HEK293T (cell line): ENCODE results near the gene RBM23.
"Not testable (repeated sequence)": the region's sequence is repeated elsewhere in the genome, so short reads cannot be mapped to it uniquely, and the experiment has no call there.

Source experiments
- ARNT ChIP-seq: fragments of 450-650 bp; IDR thresholded peaks from 2 replicates; pipeline ENCODE4 v1.6.1; 2017; ENCODE audit warnings: mild to moderate bottlenecking
- BHLHE40 ChIP-seq: fragments of 450-650 bp; IDR thresholded peaks from 2 replicates; pipeline ENCODE4 v1.6.1; 2016; ENCODE audit warnings: mild to moderate bottlenecking, moderate library complexity, borderline replicate concordance
- ELF4 ChIP-seq: fragments of 450-650 bp; IDR thresholded peaks from 2 replicates; pipeline ENCODE4 v1.6.1; 2017; ENCODE audit warnings: antibody characterized with exemption
- FOXK2 ChIP-seq: fragments of 450-650 bp; IDR thresholded peaks from 2 replicates; pipeline ENCODE4 v1.6.1; 2016; ENCODE audit warnings: mild to moderate bottlenecking
- FOXM1 ChIP-seq: fragments of 450-650 bp; IDR thresholded peaks from 2 replicates; pipeline ENCODE4 v1.6.1; 2017; ENCODE audit warnings: mild to moderate bottlenecking, borderline replicate concordance
- L3MBTL2 ChIP-seq: fragments of 450-650 bp; conservative IDR thresholded peaks from 2 replicates; pipeline ENCODE4 v1.6.1; 2016; ENCODE audit warnings: mild to moderate bottlenecking
- LEF1 ChIP-seq: fragments of 450-650 bp; IDR thresholded peaks from 2 replicates; pipeline ENCODE4 v1.6.1; 2017; ENCODE audit warnings: mild to moderate bottlenecking, borderline replicate concordance
- NFRKB ChIP-seq: fragments of 450-650 bp; IDR thresholded peaks from 2 replicates; pipeline ENCODE4 v1.6.1; 2016; ENCODE audit warnings: mild to moderate bottlenecking, moderate library complexity
- SP1 ChIP-seq: fragments of 450-650 bp; IDR thresholded peaks from 2 replicates; pipeline ENCODE4 v1.6.1; 2017
- SUZ12 ChIP-seq: fragments of 450-650 bp; IDR thresholded peaks from 2 replicates; pipeline ENCODE4 v1.6.1; 2016; ENCODE audit warnings: mild to moderate bottlenecking
- TARDBP ChIP-seq: fragments of 450-650 bp; IDR thresholded peaks from 2 replicates; pipeline ENCODE4 v1.6.1; 2016
- ZNF384 ChIP-seq: fragments of 450-650 bp; IDR thresholded peaks from 2 replicates; pipeline ENCODE4 v1.6.1; 2016

- TF ChIP-seq FOXK2, SP1, LEF1, FOXM1, NFRKB, TARDBP, BHLHE40, SUZ12, ELF4, ZNF384, L3MBTL2, ARNT: not testable (repeated sequence)
Observed at GRCh38 chr14:22854296-22854695, 64.7 kb downstream of the RBM23 start.
